Esophagus muscularis mucosa (tissue), 3 donors: ENCODE results near the gene NKPD1.

Source experiments
- CTCF ChIP-seq, 3 experiments: fragments of 200-600 bp in 2 of 3; fragments of 450-650 bp in 1 of 3; sonication (generic) in 2 of 3; IDR thresholded peaks; one replicate each; pipeline ENCODE4 v1.5.1; 2017 to 2019; ENCODE audit warnings: antibody characterized with exemption in 3 of 3, mild to moderate bottlenecking in 2 of 3, moderate library complexity in 1 of 3
- POLR2AphosphoS5 ChIP-seq, 2 donors: sonication (generic); formaldehyde crosslinking; IDR thresholded peaks; one replicate each; pipeline ENCODE4 v1.6.1; 2017; ENCODE audit warnings: antibody characterized with exemption in 2 of 2

DNA sequence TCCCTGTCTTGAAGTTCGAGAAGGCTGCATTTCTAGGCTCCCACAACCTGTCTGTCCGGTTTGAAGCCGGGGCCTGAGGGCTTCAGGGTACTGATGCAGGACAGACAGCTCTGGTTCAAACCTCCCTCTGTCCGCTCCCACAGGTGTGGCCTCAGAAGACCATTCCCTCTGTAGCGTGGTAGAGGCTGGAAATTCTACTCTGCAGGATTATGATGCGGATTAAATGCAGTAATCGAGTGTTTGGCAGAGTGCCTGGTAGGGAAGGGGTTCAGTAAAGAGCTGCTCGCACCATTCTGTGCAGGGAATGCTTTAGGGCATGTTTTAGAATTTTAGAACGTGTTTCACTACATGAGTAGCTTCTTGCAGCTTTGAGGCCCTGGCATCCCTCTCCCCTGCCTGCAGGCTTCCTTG lies 37.3 kb downstream of the NKPD1 start:
- TF ChIP-seq CTCF (IDR thresholded peaks at IDR 0.05) (no peak), POLR2AphosphoS5 (IDR thresholded peaks at IDR 0.05) (no peak)
